ENCODE measurements around the gene MCF2.

The MCF2 gene

GRCh38 chrX:139600105-139600504 is 107.9 kb downstream of the MCF2 start:
- DNase-seq (ENCODE audit: low spot score): no peak

- DNase-seq (ENCODE audit: low spot score): no peak
Observed at GRCh38 chrX:139596068-139596467, 111.9 kb downstream of the MCF2 start.

GRCh38 chrX:139585613-139586012 is 122.4 kb downstream of the MCF2 start:
- DNase-seq (ENCODE audit: low spot score): no peak

- DNase-seq (ENCODE audit: low spot score): no peak
Observed at GRCh38 chrX:139581068-139581467, 126.9 kb downstream of the MCF2 start.

GRCh38 chrX:139566981-139567380 is 141.0 kb downstream of the MCF2 start:
- DNase-seq (ENCODE audit: low spot score): no peak

- no peak for DNase-seq (ENCODE audit: low spot score)
Observed at GRCh38 chrX:139563251-139563650, 144.7 kb downstream of the MCF2 start.

- no peak for DNase-seq (ENCODE audit: low spot score)
Observed at GRCh38 chrX:139560221-139560620, 147.7 kb downstream of the MCF2 start.

GRCh38 chrX:139559383-139560042 is 148.5 kb downstream of the MCF2 start:
- DNase-seq (ENCODE audit: low spot score): peak; percentile 16

- no peak for DNase-seq (ENCODE audit: low spot score)
Observed at GRCh38 chrX:139554991-139555675, 152.8 kb downstream of the MCF2 start.

GRCh38 chrX:139554376-139554775 is 153.6 kb downstream of the MCF2 start:
- no peak for DNase-seq (ENCODE audit: low spot score)

- DNase-seq (ENCODE audit: low spot score): no peak
Observed at GRCh38 chrX:139544591-139544990, 163.4 kb downstream of the MCF2 start.

GRCh38 chrX:139543920-139544319 is 164.0 kb downstream of the MCF2 start:
- no peak for DNase-seq (ENCODE audit: low spot score)

- DNase-seq (ENCODE audit: low spot score): no peak
Observed at GRCh38 chrX:139542652-139543051, 165.3 kb downstream of the MCF2 start.

GRCh38 chrX:139538907-139539790 is 168.8 kb downstream of the MCF2 start:
- DNase-seq (ENCODE audit: low spot score): no peak

GRCh38 chrX:139533444-139533843 is 174.5 kb downstream of the MCF2 start:
- no peak for DNase-seq (ENCODE audit: low spot score)

GRCh38 chrX:139532834-139533233 is 175.1 kb downstream of the MCF2 start:
- DNase-seq (ENCODE audit: low spot score): no peak

Data from putamen (tissue), 1 donor.